Loucy (cell line): Measurements from ENCODE around the gene GGACT.

Experiments used
- CTCF ChIP-seq: fragments of 200-600 bp; sonication (generic); conservative IDR thresholded peaks from 2 replicates; pipeline ENCODE4 v1.5.1; 2014; ENCODE audit warnings: mild to moderate bottlenecking, antibody characterized with exemption, low read length
- EZH2phosphoT487 ChIP-seq: fragments of 200-600 bp; IDR thresholded peaks from 2 replicates; pipeline ENCODE4 v1.6.1; 2018; ENCODE audit warnings: antibody characterized with exemption, mild to moderate bottlenecking, moderate library complexity, borderline replicate concordance

GRCh38 chr13:100511466-100511865, 77.1 kb downstream of the GGACT start:
- TF ChIP-seq CTCF (no peak), EZH2phosphoT487 (no peak)
